ENCODE data around the gene NXNL1. TPM values are rescaled to one million over a fixed set of nuclear protein-coding genes. Genes with fewer than 3 reads are reported as not detected.
A peak's percentile ranks its signal among the peaks of the same experiment; 100 is the strongest.

NXNL1 gene
- total RNA-seq, 2 experiments from 2014 or later, result not detected

DNA sequence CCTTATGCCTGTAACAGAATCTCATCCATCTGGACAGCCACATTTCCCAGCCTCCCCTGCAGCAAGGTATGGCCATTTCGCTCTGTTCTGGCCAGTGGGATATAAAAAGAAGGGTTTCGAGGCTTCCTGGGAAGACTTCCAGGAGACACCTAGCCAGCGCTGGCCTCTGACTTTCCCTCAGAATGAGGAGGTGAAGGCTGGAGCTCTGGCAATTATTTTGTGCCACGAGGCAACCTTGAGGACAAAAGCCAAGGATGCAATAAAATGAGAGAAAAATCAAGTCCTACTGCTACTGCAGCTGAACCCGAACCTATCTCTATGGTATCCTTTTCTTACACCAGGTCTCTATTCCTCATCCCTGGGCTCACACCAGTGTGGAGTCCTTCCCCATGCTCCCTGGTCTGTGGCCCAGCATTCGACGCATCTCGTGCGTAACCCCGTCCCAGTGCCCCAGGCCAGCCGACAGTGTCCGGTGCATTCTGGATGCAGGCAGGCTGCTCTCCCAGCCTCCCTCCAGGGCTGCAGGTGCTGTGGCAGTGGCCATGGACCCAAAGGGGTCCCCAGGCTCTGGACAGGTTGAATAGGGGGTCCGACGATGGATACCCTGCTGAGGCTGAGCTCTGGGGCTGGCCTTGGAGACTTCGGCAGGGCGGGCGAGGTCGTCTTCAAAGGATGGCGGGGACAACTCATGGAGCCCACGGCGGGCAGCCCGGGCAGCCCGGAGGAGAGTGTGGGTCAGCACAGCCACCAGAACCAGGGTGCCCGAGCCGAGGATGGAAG lies 24.4 kb downstream of the NXNL1 start:
- no peak overlapping the region for H3K27ac Mint-ChIP-seq
- H3K4me1 Mint-ChIP-seq, result peaks cover 2% of the 10 kb centered on the region
- ATAC-seq (ENCODE audit: low read depth) (no peak), DNase-seq (no peak)
- no peaks in the 10 kb centered on the region for H3K9me3 Mint-ChIP-seq
- H3K4me3 Mint-ChIP-seq, result no peak overlapping the region
- POLR2A ChIA-PET, result no interaction called here
- no peaks in the 10 kb centered on the region for H3K36me3 Mint-ChIP-seq
- H3K27me3 Mint-ChIP-seq, result no peaks in the 10 kb centered on the region

- POLR2A ChIA-PET, result no interaction called here
- ATAC-seq (ENCODE audit: low read depth), result no peak
- Mint-ChIP-seq H3K27ac (no peak overlapping the region), H3K27me3 (no peaks in the 10 kb centered on the region), H3K4me3 (no peak overlapping the region), H3K9me3 (no peaks in the 10 kb centered on the region), H3K4me1 (peaks cover 2% of the 10 kb centered on the region), H3K36me3 (no peaks in the 10 kb centered on the region)
- no peak for DNase-seq
These were observed 25.5 kb downstream of the NXNL1 start for GRCh38 chr19:17435218-17435617.

DNA sequence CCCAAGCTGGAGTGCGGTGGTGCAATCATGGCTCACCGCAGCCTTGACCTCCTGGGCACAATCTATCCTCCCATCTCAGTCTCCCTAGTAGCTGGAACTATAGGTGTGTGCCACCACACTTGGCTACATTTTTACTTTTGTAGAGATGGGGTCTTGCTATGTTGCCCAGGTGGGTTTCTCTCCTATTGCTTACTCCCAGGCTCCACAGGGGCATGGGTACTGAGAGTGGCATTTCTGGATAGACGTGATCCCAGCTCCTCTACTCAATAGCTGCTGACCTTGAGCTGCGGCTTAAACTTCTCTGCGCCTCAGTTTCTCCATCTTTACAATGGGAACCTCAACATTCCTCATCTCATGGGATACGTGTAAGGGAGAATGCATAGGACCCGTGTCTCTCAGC lies 29.3 kb downstream of the NXNL1 start:
- no peaks in the 10 kb centered on the region for H3K9me3 Mint-ChIP-seq
- ATAC-seq (ENCODE audit: low read depth) (no peak), DNase-seq (no peak)
- H3K27ac Mint-ChIP-seq, result no peak overlapping the region
- peaks cover 2% of the 10 kb centered on the region for H3K4me1 Mint-ChIP-seq
- no peaks in the 10 kb centered on the region for H3K36me3 Mint-ChIP-seq
- POLR2A ChIA-PET, result no interaction called here
- H3K27me3 Mint-ChIP-seq, result no peaks in the 10 kb centered on the region
- no peak overlapping the region for H3K4me3 Mint-ChIP-seq

DNA sequence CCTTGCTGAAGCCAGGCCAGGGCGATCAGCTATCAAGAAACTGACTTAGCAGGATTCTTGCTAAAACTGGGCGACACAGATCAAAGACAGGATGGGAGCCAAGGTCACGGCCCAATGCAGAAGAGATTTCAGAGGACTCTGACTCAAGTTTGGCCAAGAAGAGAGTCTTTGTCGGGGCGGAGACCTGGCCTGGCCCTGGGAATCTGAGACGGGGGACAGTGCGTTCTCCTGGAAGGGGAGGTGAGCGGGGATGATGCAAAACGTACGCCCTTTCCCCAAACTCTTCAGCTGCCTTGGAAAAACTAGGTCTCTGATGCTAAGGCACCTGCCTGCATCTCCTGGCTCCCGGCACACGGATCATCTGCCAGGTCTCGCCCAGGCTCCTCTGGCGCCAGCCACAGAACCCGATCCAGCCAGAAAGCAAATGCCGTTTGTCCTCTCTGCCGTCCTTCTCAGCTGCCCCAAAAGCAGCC lies 31.0 kb downstream of the NXNL1 start:
- Mint-ChIP-seq H3K9me3 (no peaks in the 10 kb centered on the region), H3K36me3 (no peaks in the 10 kb centered on the region), H3K4me3 (no peak overlapping the region), H3K27me3 (no peaks in the 10 kb centered on the region), H3K27ac (peak overlapping the region; percentile 60), H3K4me1 (peaks cover 2% of the 10 kb centered on the region)
- DNase-seq, result no peak
- POLR2A ChIA-PET, result interaction anchor here (0.7 kb wide), 1 partner anchor 59 kb away, joined by 3 read pairs; no protein-coding TSS in a partner anchor
- no peak for ATAC-seq (ENCODE audit: low read depth)

- peaks cover 4% of the 10 kb centered on the region for H3K4me1 Mint-ChIP-seq
- H3K9me3 Mint-ChIP-seq, result no peaks in the 10 kb centered on the region
- H3K27ac Mint-ChIP-seq, result no peak overlapping the region
- POLR2A ChIA-PET, result no interaction called here
- no peaks in the 10 kb centered on the region for H3K27me3 Mint-ChIP-seq
- H3K4me3 Mint-ChIP-seq, result no peak overlapping the region
- DNase-seq, result no peak
- peaks cover 8% of the 10 kb centered on the region for H3K36me3 Mint-ChIP-seq
- peak; percentile 27 for ATAC-seq (ENCODE audit: low read depth)
These were observed 35.9 kb downstream of the NXNL1 start for GRCh38 chr19:17424743-17425365.

DNA sequence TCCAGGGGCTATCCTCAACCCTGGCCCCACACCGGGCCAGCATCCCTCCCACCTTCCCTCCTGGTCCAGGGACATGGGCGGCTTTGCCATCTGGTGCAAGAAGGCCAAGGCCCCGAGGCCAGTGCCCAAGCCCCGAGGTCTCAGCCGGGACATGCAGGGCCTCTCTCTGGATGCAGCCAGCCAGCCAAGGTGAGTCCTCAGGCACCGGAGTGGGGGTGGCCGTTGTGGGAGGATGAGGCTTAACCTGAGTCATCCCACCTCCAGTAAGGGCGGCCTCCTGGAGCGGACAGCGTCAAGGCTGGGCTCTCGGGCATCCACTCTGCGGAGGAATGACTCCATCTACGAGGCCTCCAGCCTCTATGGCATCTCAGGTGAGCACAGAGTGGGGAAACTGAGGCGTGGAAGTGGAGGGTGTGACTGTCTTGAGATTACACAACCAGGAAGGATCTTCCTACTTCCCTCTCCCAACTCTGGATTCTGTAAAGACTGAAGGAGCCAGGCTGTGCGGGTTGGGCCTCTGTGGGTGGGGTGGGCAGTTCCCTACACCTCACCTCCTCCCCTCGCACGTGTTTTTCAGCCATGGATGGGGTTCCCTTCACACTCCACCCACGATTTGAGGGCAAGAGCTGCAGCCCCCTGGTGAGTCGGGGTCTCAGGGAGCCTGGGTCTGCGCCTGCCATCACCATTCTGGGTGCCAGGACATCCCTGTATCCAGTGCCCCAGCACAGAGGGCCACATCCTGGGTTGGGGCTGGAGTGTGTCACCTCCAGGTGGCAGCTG lies 37.1 kb downstream of the NXNL1 start:
- Mint-ChIP-seq H3K4me3 (no peak overlapping the region), H3K9me3 (no peaks in the 10 kb centered on the region), H3K36me3 (peaks cover 8% of the 10 kb centered on the region), H3K27me3 (no peaks in the 10 kb centered on the region), H3K4me1 (peaks cover 9% of the 10 kb centered on the region), H3K27ac (no peak overlapping the region)
- DNase-seq, result no peak
- no peak for ATAC-seq (ENCODE audit: low read depth)
- POLR2A ChIA-PET, result no interaction called here

- POLR2A ChIA-PET, result no interaction called here
- no peaks in the 10 kb centered on the region for H3K9me3 Mint-ChIP-seq
- H3K36me3 Mint-ChIP-seq, result peaks cover 9% of the 10 kb centered on the region
- peaks cover 10% of the 10 kb centered on the region for H3K4me1 Mint-ChIP-seq
- no peak for DNase-seq
- ATAC-seq (ENCODE audit: low read depth), result no peak
- H3K27ac Mint-ChIP-seq, result no peak overlapping the region
- no peak overlapping the region for H3K4me3 Mint-ChIP-seq
- no peaks in the 10 kb centered on the region for H3K27me3 Mint-ChIP-seq
These were observed 38.8 kb downstream of the NXNL1 start for GRCh38 chr19:17421942-17422341.

- ATAC-seq (ENCODE audit: low read depth) (peak; percentile 45), DNase-seq (peak; percentile 60)
- H3K27me3 Mint-ChIP-seq, result no peaks in the 10 kb centered on the region
- peaks cover 10% of the 10 kb centered on the region for H3K36me3 Mint-ChIP-seq
- POLR2A ChIA-PET, result interaction anchor here (5.7 kb wide), 1 partner anchor 16 kb away, joined by 64 read pairs; the partner anchor contains the start of gene BST2
- H3K9me3 Mint-ChIP-seq, result no peaks in the 10 kb centered on the region
- peak overlapping the region; percentile 96 for H3K4me3 Mint-ChIP-seq
- peaks cover 10% of the 10 kb centered on the region for H3K4me1 Mint-ChIP-seq
- peak overlapping the region; percentile 80 for H3K27ac Mint-ChIP-seq
These were observed 40.2 kb downstream of the NXNL1 start for GRCh38 chr19:17420475-17420924.

DNA sequence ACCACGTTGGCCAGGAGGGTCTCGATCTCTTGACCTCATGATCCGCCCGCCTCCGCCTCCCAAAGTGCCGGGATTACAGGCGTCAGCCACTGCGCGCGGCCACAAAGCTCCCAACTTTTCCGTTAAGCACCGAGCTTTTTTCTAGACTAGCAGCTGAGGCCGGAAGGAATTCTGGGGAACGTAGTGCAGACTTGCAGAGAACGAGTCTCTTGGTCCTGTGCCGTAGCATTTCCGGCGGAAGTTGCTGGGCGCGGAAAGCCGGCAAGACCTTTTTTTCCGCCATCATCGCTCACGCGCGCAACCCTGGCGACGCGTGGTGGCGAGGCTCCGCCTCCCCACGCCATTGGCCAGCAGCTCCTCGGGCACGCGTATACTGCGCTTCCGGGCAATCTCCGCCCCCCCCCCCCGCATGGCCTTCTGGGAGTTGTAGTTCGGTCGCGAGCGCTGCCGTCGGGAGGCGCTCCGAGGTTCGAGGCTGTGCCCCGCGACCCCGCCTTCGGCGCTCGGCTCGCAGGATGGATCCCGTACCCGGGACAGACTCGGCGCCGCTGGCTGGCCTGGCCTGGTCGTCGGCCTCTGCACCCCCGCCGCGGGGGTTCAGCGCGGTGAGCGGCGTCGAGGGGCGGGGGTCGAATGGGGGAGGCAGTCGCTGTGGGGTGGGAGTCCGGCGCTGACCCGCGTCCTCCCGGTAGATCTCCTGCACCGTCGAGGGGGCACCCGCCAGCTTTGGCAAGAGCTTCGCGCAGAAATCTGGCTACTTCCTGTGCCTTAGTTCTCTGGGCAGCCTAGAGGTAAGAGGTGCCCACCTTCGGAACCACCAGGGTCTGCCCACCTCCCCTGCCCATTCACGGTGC lies 40.9 kb downstream of the NXNL1 start, which contains the start of gene MVB12A:
MVB12A (plus strand) TSS at position 427 of the 854 bp plus-strand sequence; CDS start at position 516, 89 bp downstream.
- Mint-ChIP-seq H3K27me3 (no peaks in the 10 kb centered on the region), H3K9me3 (no peaks in the 10 kb centered on the region), H3K36me3 (peaks cover 10% of the 10 kb centered on the region), H3K4me3 (peak within 1 kb of the TSS; percentile 96), H3K27ac (peak within 1 kb of the TSS; percentile 93), H3K4me1 (peaks cover 10% of the 10 kb centered on the region)
- DNase-seq, result peak; percentile 94
- peak; percentile 84 for ATAC-seq (ENCODE audit: low read depth)
- POLR2A ChIA-PET, result interaction anchor here (0.5 to 5.7 kb wide), 11 partner anchors 15 to 925 kb away, joined by 3 to 64 read pairs (median 4); partner anchors contain the start of genes ANO8, BST2, DDA1 and OCEL1

DNA sequence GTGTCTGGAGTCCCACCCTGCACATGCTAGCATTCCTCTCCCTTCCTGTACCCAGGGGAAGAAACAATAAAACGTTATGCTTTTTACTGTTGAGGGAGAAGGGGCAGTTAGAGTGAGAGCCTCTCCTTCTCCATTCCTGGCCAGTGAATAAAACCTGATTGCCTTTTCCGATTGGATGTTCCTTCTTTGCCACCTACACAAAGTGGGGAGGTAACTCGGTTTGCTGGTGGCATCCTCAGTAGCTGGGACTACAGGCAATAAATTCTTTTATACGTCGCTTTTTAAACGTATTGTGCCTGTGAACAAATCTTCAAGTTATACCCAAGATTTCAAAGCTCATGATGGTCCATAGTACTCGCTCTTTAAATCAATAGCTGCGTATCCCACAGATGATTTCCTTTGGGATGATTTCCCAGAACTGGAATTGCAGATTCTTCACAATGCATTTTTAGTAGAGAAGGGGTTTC lies 41.5 kb downstream of the NXNL1 start:
- H3K27ac Mint-ChIP-seq, result peak overlapping the region; percentile 93
- peaks cover 10% of the 10 kb centered on the region for H3K36me3 Mint-ChIP-seq

GRCh38 chr19:17418710-17419109 lies 42.0 kb downstream of the NXNL1 start:
- peak overlapping the region; percentile 93 for H3K27ac Mint-ChIP-seq
- ATAC-seq (ENCODE audit: low read depth), result no peak
- H3K9me3 Mint-ChIP-seq, result no peaks in the 10 kb centered on the region
- POLR2A ChIA-PET, result interaction anchor here (0.6 to 5.7 kb wide), 7 partner anchors 14 to 1954 kb away, joined by 3 to 64 read pairs (median 5); partner anchors contain the start of genes BST2, DDA1 and OCEL1
- DNase-seq, result no peak
- peak overlapping the region; percentile 96 for H3K4me3 Mint-ChIP-seq
- peaks cover 10% of the 10 kb centered on the region for H3K36me3 Mint-ChIP-seq
- no peaks in the 10 kb centered on the region for H3K27me3 Mint-ChIP-seq
- H3K4me1 Mint-ChIP-seq, result peaks cover 12% of the 10 kb centered on the region

More for the DNA sequence above, 41.5 kb downstream of the NXNL1 start:
- POLR2A ChIA-PET, result interaction anchor here (0.5 to 5.7 kb wide), 13 partner anchors 14 to 1954 kb away, joined by 3 to 64 read pairs (median 4); partner anchors contain the start of genes ANO8, BST2, DDA1 and OCEL1
- peak overlapping the region; percentile 96 for H3K4me3 Mint-ChIP-seq
- no peaks in the 10 kb centered on the region for H3K9me3 Mint-ChIP-seq
- peaks cover 11% of the 10 kb centered on the region for H3K4me1 Mint-ChIP-seq
- no peak for ATAC-seq (ENCODE audit: low read depth)
- H3K27me3 Mint-ChIP-seq, result no peaks in the 10 kb centered on the region
- DNase-seq, result no peak

- no peaks in the 10 kb centered on the region for H3K27me3 Mint-ChIP-seq
- no peak overlapping the region for H3K4me3 Mint-ChIP-seq
- POLR2A ChIA-PET, result interaction anchor here (5.7 kb wide), 1 partner anchor 10 kb away, joined by 64 read pairs; the partner anchor contains the start of gene BST2
- no peaks in the 10 kb centered on the region for H3K9me3 Mint-ChIP-seq
- no peak overlapping the region for H3K27ac Mint-ChIP-seq
- ATAC-seq (ENCODE audit: low read depth), result no peak
- peaks cover 18% of the 10 kb centered on the region for H3K4me1 Mint-ChIP-seq
- peaks cover 15% of the 10 kb centered on the region for H3K36me3 Mint-ChIP-seq
- DNase-seq, result no peak
These were observed 45.6 kb downstream of the NXNL1 start for GRCh38 chr19:17415121-17415520.

Measured in activated naive CD8-positive, alpha-beta T cell treated with anti-CD3 and anti-CD28 coated beads, Interleukin-2, amount 10 ng/mL, durations not matched to agents 7 days and 5 days (primary cell).